RWPE2 (cell line): Measurements from ENCODE around the gene WNT4.
A peak's percentile ranks its signal among the peaks of the same experiment; 100 is the strongest.

Source experiments
- ATAC-seq: fragments of 200-7000 bp; cut with Tn5 transposase; 3 replicates; pipeline ENCODE4 v1.9.1; 2021; ENCODE audit warnings: low read depth
- DNase-seq: peaks from one replicate; pipeline ENCODE4 v3.0.0-alpha.2; 2020; ENCODE audit warnings: low spot score
- H3K27ac ChIP-seq: fragments of 450-650 bp; 2 replicates; pipeline ENCODE4 v1.5.1; 2017; ENCODE audit warnings: mild to moderate bottlenecking; ENCODE audit not compliant: poor library complexity, severe bottlenecking
- H3K27me3 ChIP-seq: fragments of 250-450 bp; sonication (Bioruptor Pico); 2 replicates; pipeline ENCODE4 v1.5.1; 2021; ENCODE audit warnings: mild to moderate bottlenecking, moderate library complexity; ENCODE audit not compliant: insufficient read depth, poor library complexity, severe bottlenecking
- H3K36me3 ChIP-seq: fragments of 250-450 bp; sonication (Bioruptor Pico); 2 replicates; pipeline ENCODE4 v1.5.1; 2020; ENCODE audit warnings: low read depth, mild to moderate bottlenecking, moderate library complexity
- H3K4me1 ChIP-seq: fragments of 250-450 bp; sonication (Bioruptor Pico); 2 replicates; pipeline ENCODE4 v1.5.1; 2021; ENCODE audit warnings: mild to moderate bottlenecking, moderate library complexity; ENCODE audit not compliant: insufficient read depth, poor library complexity, severe bottlenecking
- H3K4me3 ChIP-seq: fragments of 250-450 bp; sonication (Bioruptor Pico); 2 replicates; pipeline ENCODE4 v1.5.1; 2021; ENCODE audit warnings: mild to moderate bottlenecking, moderate library complexity; ENCODE audit not compliant: severe bottlenecking
- H3K9me3 ChIP-seq: fragments of 250-450 bp; sonication (Bioruptor Pico); 2 replicates; pipeline ENCODE4 v1.5.1; 2021; ENCODE audit warnings: mild to moderate bottlenecking, moderate library complexity; ENCODE audit not compliant: severe bottlenecking
- CTCF ChIP-seq: fragments of 450-650 bp; IDR thresholded peaks from one replicate; pipeline ENCODE4 v1.5.1; 2017; ENCODE audit warnings: mild to moderate bottlenecking, moderate library complexity; ENCODE audit not compliant: poor library complexity, severe bottlenecking

The WNT4 gene

DNA sequence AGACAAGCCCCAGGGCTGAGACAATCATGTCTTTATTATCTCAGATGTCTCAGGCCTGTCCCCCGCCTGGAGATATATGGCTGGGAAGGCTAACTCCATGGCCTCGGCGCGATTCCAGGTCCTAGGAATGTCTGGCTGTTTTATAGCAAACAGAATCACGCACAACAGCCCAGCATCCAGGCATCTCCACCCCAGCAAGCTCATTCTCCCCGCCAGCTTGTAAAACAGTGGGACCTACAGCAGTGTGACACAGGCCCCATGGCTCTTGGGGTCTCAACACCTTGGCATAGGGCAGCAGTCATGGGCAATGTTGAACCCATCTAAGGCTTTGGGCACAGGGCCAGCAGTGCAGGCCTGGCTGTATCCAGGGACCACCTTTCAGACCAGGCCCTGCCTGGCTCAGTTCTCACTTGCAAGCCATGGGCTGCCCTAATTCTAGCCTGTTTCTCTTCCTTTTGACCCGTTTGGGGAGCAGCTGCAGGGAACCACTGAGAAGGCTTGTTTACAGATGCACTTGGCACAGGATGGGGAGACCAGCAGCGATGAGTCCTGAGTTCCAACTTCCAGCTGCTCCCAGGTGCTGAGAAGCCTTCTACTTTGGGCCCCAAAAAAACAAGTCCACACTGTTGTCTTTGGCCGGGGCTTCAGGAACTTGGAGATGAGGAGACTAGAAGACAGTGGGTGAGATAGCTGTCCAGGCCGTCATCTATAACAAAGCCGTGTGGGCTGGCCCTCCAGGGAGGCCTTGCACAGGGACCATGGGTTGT, 34.4 kb downstream of the WNT4 start:
- Histone ChIP-seq H3K27ac (no peak overlapping the region), H3K36me3 (peaks cover 81% of the 10 kb centered on the region), H3K27me3 (no peaks in the 10 kb centered on the region), H3K4me3 (no peak overlapping the region), H3K9me3 (no peaks in the 10 kb centered on the region), H3K4me1 (no peaks in the 10 kb centered on the region)
- TF ChIP-seq CTCF: no peak
- ATAC-seq (no peak), DNase-seq (no peak)

GRCh38 chr1:22107126-22107525, 35.8 kb downstream of the WNT4 start:
- H3K4me3 ChIP-seq: no peak overlapping the region
- no peak overlapping the region for H3K27ac ChIP-seq
- H3K27me3 ChIP-seq: no peaks in the 10 kb centered on the region
- no peaks in the 10 kb centered on the region for H3K9me3 ChIP-seq
- TF ChIP-seq CTCF: no peak
- DNase-seq: no peak
- no peaks in the 10 kb centered on the region for H3K4me1 ChIP-seq
- H3K36me3 ChIP-seq: peaks cover 73% of the 10 kb centered on the region
- peak; percentile 43; the same call in 1 of the 3 replicates for ATAC-seq

GRCh38 chr1:22105611-22106207, 37.2 kb downstream of the WNT4 start:
- no peaks in the 10 kb centered on the region for H3K9me3 ChIP-seq
- peaks cover 73% of the 10 kb centered on the region for H3K36me3 ChIP-seq
- no peak overlapping the region for H3K4me3 ChIP-seq
- no peaks in the 10 kb centered on the region for H3K27me3 ChIP-seq
- peak; percentile 34; the same call in 2 of the 3 replicates for ATAC-seq
- H3K4me1 ChIP-seq: no peaks in the 10 kb centered on the region
- peak; percentile 86 for TF ChIP-seq CTCF
- no peak overlapping the region for H3K27ac ChIP-seq
- DNase-seq: no peak

DNA sequence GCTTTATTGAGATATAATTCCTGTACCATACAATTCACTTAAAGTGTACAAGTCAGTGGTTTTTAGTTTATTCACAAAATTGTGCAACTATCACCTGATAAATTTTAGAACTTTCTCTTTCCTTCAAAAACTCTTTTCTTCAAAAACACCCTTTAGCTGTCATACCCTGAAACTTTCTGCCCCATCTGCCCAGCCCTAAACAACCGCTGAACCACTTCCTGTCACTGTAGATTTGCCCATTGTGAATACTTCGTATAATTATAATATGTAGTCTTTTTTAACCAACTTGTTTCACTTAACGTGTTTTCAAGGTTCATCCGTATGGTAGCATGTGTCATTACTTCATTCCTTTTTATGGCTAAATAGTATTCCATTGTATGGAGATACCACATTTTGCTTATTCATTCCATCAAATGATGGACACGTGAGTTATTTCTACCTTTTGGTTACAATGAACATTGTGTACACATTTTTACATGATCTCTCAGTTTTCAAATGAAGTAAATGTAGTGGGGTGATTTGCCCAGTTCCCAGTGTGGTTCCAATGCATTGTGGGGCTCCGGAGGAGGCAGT, 37.9 kb downstream of the WNT4 start:
- no peak for DNase-seq

More for the DNA sequence above, 37.9 kb downstream of the WNT4 start:
- Histone ChIP-seq H3K4me1 (no peaks in the 10 kb centered on the region), H3K9me3 (no peaks in the 10 kb centered on the region), H3K27me3 (no peaks in the 10 kb centered on the region), H3K27ac (no peak overlapping the region), H3K36me3 (peaks cover 74% of the 10 kb centered on the region), H3K4me3 (no peak overlapping the region)
- TF ChIP-seq CTCF: no peak
- no peak for ATAC-seq
